Tibial artery (tissue), 4 donors: Measurements from ENCODE around the gene PRR15.
A peak's percentile ranks its signal among the peaks of the same experiment; 100 is the strongest.

Experiments used
- DNase-seq, 2 donors: peaks; one replicate each; pipeline ENCODE4 v3.0.0-alpha.2; 2019
- H3K27ac ChIP-seq, 2 donors: fragments of 200-600 bp; sonication (generic) in 1 of 2; 1 replicate in 1 of 2; 2 replicates in 1 of 2; pipeline ENCODE4 v1.5.1; 2018 to 2019; ENCODE audit warnings: mild to moderate bottlenecking in 1 of 2
- H3K27me3 ChIP-seq, 2 donors: fragments of 200-600 bp; sonication (generic) in 1 of 2; one replicate each; pipeline versions ENCODE4 v1.5.1 to v1.6.0; 2016 to 2019
- H3K36me3 ChIP-seq, 3 donors: fragments of 200-600 bp; sonication (generic) in 2 of 3; one replicate each; pipeline ENCODE4 v1.5.1; 2016 to 2019; ENCODE audit warnings: mild to moderate bottlenecking in 2 of 3
- H3K4me1 ChIP-seq, 4 donors: fragments of 200-600 bp; sonication (generic) in 2 of 4; 1 replicate in 3 of 4; 2 replicates in 1 of 4; pipeline ENCODE4 v1.5.1; 2016 to 2019
- H3K4me3 ChIP-seq, 2 donors: fragments of 200-600 bp; sonication (generic) in 1 of 2; 1 replicate in 1 of 2; 2 replicates in 1 of 2; pipeline ENCODE4 v1.5.1; 2018 to 2019; ENCODE audit warnings: mild to moderate bottlenecking in 2 of 2
- H3K9me3 ChIP-seq, 3 donors: fragments of 200-600 bp; sonication (generic) in 1 of 3; one replicate each; pipeline ENCODE4 v1.5.1; 2016 to 2019
- intact Hi-C: fragments of 100-400 bp; cut with DNase I; formaldehyde crosslinking; loops from one replicate; pipeline ENCODE4 v1.15.0; 2023; ENCODE audit warnings: low total_unique reads
- TF ChIP-seq, protein P1 (sequence below), 2 experiments: fragments of 200-600 bp in 1 of 2; fragments of 450-650 bp in 1 of 2; IDR thresholded peaks; one replicate each; pipeline ENCODE4 v1.5.1; 2017 to 2019; ENCODE audit warnings: antibody characterized with exemption in 2 of 2, mild to moderate bottlenecking in 1 of 2, moderate library complexity in 1 of 2

PRR15 gene

DNA sequence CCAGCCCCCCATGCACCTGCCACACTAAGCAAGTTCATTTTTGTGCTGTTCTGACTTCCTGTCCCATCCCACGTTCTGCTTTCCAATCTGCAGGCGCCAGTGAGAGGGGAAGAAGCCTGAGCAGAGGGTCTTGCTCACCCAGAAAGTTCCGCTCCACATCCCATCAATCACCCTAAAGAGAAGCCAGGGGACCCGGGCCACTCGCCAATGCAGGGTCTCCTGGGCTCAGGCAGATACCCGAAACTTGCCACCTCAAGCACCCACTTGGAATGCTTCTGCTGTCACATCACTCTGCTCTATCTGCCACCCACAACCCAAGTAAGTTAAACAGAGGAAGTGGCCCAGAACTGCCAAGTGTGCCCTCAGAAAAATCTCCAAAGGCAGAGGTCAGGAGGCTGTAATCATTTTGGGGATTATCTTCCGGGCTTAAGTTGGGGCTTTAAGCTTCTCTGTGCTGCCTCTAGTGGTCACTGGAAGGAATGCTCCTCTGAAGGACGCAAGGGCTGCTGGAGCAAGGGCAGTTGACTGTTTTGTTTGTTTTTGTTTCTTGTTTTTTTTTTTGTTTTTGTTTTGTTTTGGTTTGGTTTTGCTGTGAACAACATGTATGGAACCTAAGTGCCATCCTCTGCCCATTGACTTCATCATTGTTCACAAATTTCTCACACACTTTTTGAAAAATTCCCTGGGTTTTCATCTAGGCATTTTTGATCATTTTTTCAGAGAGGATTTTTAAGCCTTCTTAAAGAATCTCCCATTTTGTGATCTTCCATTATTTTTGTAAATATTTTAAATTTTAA, 25.5 kb downstream of the PRR15 start:
- Histone ChIP-seq H3K36me3 (no peaks in the 10 kb centered on the region), H3K4me1 (no peaks in the 10 kb centered on the region), H3K4me3 (no peak overlapping the region), H3K27ac (no peak overlapping the region), H3K9me3 (no peaks in the 10 kb centered on the region), H3K27me3 (no peaks in the 10 kb centered on the region)
- TF ChIP-seq, protein P1, sequence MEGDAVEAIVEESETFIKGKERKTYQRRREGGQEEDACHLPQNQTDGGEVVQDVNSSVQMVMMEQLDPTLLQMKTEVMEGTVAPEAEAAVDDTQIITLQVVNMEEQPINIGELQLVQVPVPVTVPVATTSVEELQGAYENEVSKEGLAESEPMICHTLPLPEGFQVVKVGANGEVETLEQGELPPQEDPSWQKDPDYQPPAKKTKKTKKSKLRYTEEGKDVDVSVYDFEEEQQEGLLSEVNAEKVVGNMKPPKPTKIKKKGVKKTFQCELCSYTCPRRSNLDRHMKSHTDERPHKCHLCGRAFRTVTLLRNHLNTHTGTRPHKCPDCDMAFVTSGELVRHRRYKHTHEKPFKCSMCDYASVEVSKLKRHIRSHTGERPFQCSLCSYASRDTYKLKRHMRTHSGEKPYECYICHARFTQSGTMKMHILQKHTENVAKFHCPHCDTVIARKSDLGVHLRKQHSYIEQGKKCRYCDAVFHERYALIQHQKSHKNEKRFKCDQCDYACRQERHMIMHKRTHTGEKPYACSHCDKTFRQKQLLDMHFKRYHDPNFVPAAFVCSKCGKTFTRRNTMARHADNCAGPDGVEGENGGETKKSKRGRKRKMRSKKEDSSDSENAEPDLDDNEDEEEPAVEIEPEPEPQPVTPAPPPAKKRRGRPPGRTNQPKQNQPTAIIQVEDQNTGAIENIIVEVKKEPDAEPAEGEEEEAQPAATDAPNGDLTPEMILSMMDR (IDR thresholded peaks at IDR 0.05): peak; percentile 32 to 66
- intact Hi-C loops: no loop called here
- DNase-seq: no peak

DNA sequence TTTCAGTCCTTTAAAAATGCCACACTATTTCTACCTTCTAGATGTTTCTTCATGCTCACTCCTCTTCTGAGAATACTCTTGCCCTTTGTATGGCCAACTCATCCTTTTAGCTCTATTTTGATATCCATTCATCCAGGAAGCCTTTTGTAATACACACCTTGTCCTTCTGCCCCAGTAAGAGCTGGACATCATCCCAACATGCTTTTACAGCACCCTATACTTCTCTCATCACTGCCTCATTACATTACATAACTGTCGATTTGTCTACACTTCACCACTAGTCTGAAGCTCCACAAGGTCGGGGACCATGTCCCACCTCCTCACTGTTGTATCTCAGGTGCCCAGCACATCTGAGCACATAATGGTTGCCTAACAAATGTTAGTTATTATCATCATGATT, 29.2 kb downstream of the PRR15 start:
- intact Hi-C loops: no loop called here
- Histone ChIP-seq H3K27me3 (no peaks in the 10 kb centered on the region), H3K4me3 (no peak overlapping the region), H3K9me3 (no peaks in the 10 kb centered on the region), H3K4me1 (no peaks in the 10 kb centered on the region), H3K36me3 (no peaks in the 10 kb centered on the region), H3K27ac (no peak overlapping the region)
- TF ChIP-seq, protein P1 (IDR thresholded peaks at IDR 0.05): no peak
- no peak for DNase-seq

DNA sequence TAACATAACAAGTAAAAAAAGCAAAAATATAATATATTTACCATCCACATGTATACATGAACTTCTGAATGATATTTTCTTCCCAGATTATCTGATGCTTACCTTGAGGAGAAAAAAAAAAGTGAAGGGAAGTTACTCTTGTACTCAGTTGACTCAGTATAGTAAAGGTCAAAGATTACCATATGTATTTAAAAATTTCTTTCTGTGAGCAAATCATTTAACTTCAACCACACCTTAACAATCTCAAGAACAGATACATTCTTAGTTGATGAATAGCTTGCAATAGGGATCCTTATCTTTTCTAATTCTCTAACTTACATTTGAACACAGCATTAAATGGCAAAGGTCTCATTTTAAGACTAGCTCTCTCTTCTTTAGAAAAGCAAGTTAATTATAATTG, 29.8 kb downstream of the PRR15 start:
- TF ChIP-seq, protein P1 (IDR thresholded peaks at IDR 0.05): no peak
- no peak overlapping the region for H3K27ac ChIP-seq
- intact Hi-C loops: no loop called here

DNA sequence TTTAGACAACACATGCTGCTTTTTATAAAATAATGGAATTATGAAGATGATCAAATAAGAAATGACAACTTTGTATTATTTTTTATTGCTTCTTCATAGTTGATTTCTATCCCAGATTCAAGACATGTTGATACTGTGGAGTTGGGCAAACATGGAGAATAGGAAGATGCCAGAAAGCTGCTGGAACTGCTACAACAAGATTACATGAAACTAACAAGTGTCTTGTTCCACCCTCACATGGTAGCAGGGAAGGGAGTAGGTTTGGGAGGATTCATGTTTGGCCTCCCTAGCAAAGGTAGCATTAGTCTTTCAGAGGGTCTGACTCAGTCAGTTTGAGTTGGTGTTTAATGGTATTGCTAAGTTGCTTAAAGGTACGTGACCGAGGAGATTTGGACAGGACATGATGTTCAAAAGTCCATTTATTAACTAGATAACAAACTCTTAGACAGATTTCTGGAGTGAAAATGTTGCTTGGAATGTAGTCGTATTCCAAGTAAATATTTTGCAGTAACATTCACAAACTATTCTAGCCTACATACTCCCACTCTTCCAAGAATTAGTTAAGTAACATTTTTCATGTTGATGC, 33.1 kb downstream of the PRR15 start:
- no peaks in the 10 kb centered on the region for H3K27me3 ChIP-seq
- no peak for DNase-seq
- no peaks in the 10 kb centered on the region for H3K36me3 ChIP-seq
- no peaks in the 10 kb centered on the region for H3K4me1 ChIP-seq
- no peak overlapping the region for H3K27ac ChIP-seq
- no peaks in the 10 kb centered on the region for H3K9me3 ChIP-seq
- intact Hi-C loops: no loop called here
- H3K4me3 ChIP-seq: no peak overlapping the region
- TF ChIP-seq, protein P1 (IDR thresholded peaks at IDR 0.05): no peak

More for the DNA sequence above, 29.8 kb downstream of the PRR15 start:
- H3K27me3 ChIP-seq: no peaks in the 10 kb centered on the region
- H3K4me1 ChIP-seq: no peaks in the 10 kb centered on the region
- H3K9me3 ChIP-seq: no peaks in the 10 kb centered on the region
- no peak for DNase-seq
- no peaks in the 10 kb centered on the region for H3K36me3 ChIP-seq
- no peak overlapping the region for H3K4me3 ChIP-seq

DNA sequence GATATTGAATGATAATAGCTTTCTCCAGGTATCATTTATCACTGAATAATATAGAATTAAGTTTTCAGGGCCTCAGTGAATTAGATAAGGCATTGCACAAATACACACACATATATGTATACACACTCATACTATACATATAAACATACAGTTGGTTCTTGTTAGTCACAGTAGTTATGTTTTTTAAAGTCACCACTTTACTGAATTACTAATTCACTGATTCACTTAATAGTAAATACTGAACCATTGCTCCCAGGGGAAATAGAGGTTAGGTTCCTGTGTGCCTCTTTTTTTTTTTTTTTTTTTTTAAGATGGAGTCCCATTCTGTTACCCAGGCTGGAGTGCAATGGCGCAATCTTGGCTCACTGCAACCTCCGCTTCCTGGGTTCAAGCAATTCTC, 33.6 kb downstream of the PRR15 start:
- TF ChIP-seq, protein P1 (IDR thresholded peaks at IDR 0.05): no peak
- no peaks in the 10 kb centered on the region for H3K27me3 ChIP-seq
- no peak overlapping the region for H3K4me3 ChIP-seq
- no peaks in the 10 kb centered on the region for H3K4me1 ChIP-seq
- H3K36me3 ChIP-seq: no peaks in the 10 kb centered on the region
- H3K27ac ChIP-seq: no peak overlapping the region
- intact Hi-C loops: no loop called here
- H3K9me3 ChIP-seq: no peaks in the 10 kb centered on the region
- DNase-seq: no peak
